ENCODE results near the gene ZBTB46.
A peak's percentile ranks its signal among the peaks of the same experiment; 100 is the strongest.
"Not testable (repeated sequence)": the region's sequence is repeated elsewhere in the genome, so short reads cannot be mapped to it uniquely, and the experiment has no call there.

The ZBTB46 gene

GRCh38 chr20:63732118-63733095 lies 98.7 kb downstream of the ZBTB46 start:
- Histone ChIP-seq H3K27ac (no peak overlapping the region), H3K27me3 (ENCODE audit: insufficient read depth, low read depth) (no peaks in the 10 kb centered on the region), H3K4me3 (IDR thresholded peaks at IDR 0.05; ENCODE audit: insufficient read depth, low read depth, low read length) (no peak overlapping the region), H3K9ac (no peak overlapping the region), H4K20me1 (ENCODE audit: insufficient read depth) (no peaks in the 10 kb centered on the region), H3K4me2 (peak overlapping the region; percentile 7; the same call in 1 of the 2 replicates), H2AFZ (ENCODE audit: low read depth) (no peak overlapping the region), H3K36me3 (ENCODE audit: insufficient read depth) (no peaks in the 10 kb centered on the region), H3K4me1 (ENCODE audit: low read depth, poor library complexity, severe bottlenecking) (peaks cover 72% of the 10 kb centered on the region), H3K79me2 (ENCODE audit: insufficient read depth, low read depth) (peaks cover 24% of the 10 kb centered on the region)
- TF ChIP-seq CTCF (conservative IDR thresholded peaks at IDR 0.05; ENCODE audit: low read depth, low read length) = no peak

GRCh38 chr20:63731410-63731809 lies 99.7 kb downstream of the ZBTB46 start:
- Histone ChIP-seq H3K79me2 (ENCODE audit: insufficient read depth, low read depth) (peaks cover 23% of the 10 kb centered on the region), H3K4me2 (peak overlapping the region; percentile 70), H3K9ac (no peak overlapping the region), H3K27me3 (ENCODE audit: insufficient read depth, low read depth) (no peaks in the 10 kb centered on the region), H2AFZ (ENCODE audit: low read depth) (no peak overlapping the region), H3K4me3 (IDR thresholded peaks at IDR 0.05; ENCODE audit: insufficient read depth, low read depth, low read length) (no peak overlapping the region), H3K36me3 (ENCODE audit: insufficient read depth) (no peaks in the 10 kb centered on the region), H3K27ac (peak overlapping the region; percentile 98), H3K4me1 (ENCODE audit: low read depth, poor library complexity, severe bottlenecking) (peaks cover 82% of the 10 kb centered on the region), H4K20me1 (ENCODE audit: insufficient read depth) (no peaks in the 10 kb centered on the region)
- no peak for TF ChIP-seq CTCF (conservative IDR thresholded peaks at IDR 0.05; ENCODE audit: low read depth, low read length)

- H4K20me1 ChIP-seq (ENCODE audit: insufficient read depth); H3K27me3 ChIP-seq (ENCODE audit: insufficient read depth, low read depth); H2AFZ ChIP-seq (ENCODE audit: low read depth); H3K36me3 ChIP-seq (ENCODE audit: insufficient read depth); H3K4me3 ChIP-seq (IDR thresholded peaks at IDR 0.05; ENCODE audit: insufficient read depth, low read depth, low read length): not testable (repeated sequence)
- peak overlapping the region; percentile 98 for H3K27ac ChIP-seq
- H3K4me2 ChIP-seq = peak overlapping the region; percentile 72
- H3K79me2 ChIP-seq (ENCODE audit: insufficient read depth, low read depth) = peaks cover 26% of the 10 kb centered on the region
- peak overlapping the region; percentile 50; the same call in 1 of the 2 replicates for H3K9ac ChIP-seq
- peaks cover 74% of the 10 kb centered on the region for H3K4me1 ChIP-seq (ENCODE audit: low read depth, poor library complexity, severe bottlenecking)
Observed at GRCh38 chr20:63730189-63730733, 100.8 kb downstream of the ZBTB46 start.

- not testable (repeated sequence) for H3K27ac ChIP-seq; H4K20me1 ChIP-seq (ENCODE audit: insufficient read depth); H3K27me3 ChIP-seq (ENCODE audit: insufficient read depth, low read depth); H2AFZ ChIP-seq (ENCODE audit: low read depth); H3K4me3 ChIP-seq (IDR thresholded peaks at IDR 0.05; ENCODE audit: insufficient read depth, low read depth, low read length); H3K4me2 ChIP-seq; H3K9ac ChIP-seq; H3K36me3 ChIP-seq (ENCODE audit: insufficient read depth)
- Histone ChIP-seq H3K79me2 (ENCODE audit: insufficient read depth, low read depth) (peaks cover 18% of the 10 kb centered on the region; the same call in 1 of the 2 replicates), H3K4me1 (ENCODE audit: low read depth, poor library complexity, severe bottlenecking) (peaks cover 19% of the 10 kb centered on the region)
Observed at GRCh38 chr20:63722967-63723622, 108.0 kb downstream of the ZBTB46 start.

GRCh38 chr20:63718996-63719395 lies 112.1 kb downstream of the ZBTB46 start:
- Histone ChIP-seq H3K79me2 (ENCODE audit: insufficient read depth, low read depth) (peaks cover 15% of the 10 kb centered on the region; the same call in 1 of the 2 replicates), H3K27me3 (ENCODE audit: insufficient read depth, low read depth) (no peaks in the 10 kb centered on the region), H3K27ac (no peak overlapping the region), H3K4me1 (ENCODE audit: low read depth, poor library complexity, severe bottlenecking) (no peaks in the 10 kb centered on the region), H4K20me1 (ENCODE audit: insufficient read depth) (no peaks in the 10 kb centered on the region), H2AFZ (ENCODE audit: low read depth) (no peak overlapping the region), H3K4me3 (IDR thresholded peaks at IDR 0.05; ENCODE audit: insufficient read depth, low read depth, low read length) (no peak overlapping the region), H3K9ac (no peak overlapping the region), H3K4me2 (no peak overlapping the region), H3K36me3 (ENCODE audit: insufficient read depth) (peaks cover 16% of the 10 kb centered on the region; the same call in 1 of the 2 replicates)
- no peak for TF ChIP-seq CTCF (conservative IDR thresholded peaks at IDR 0.05; ENCODE audit: low read depth, low read length)

Data from KMS-11 (cell line).